Esophagus squamous epithelium (tissue), 4 donors: ENCODE data around the gene PCBP1.

ENCODE experiments used
- POLR2A ChIP-seq, 4 donors: fragments of 450-650 bp; IDR thresholded peaks; one replicate each; pipeline ENCODE4 v1.6.1; 2017; ENCODE audit warnings: antibody characterized with exemption in 4 of 4, mild to moderate bottlenecking in 4 of 4, moderate library complexity in 3 of 4
- TF ChIP-seq, protein P1 (sequence below), 6 experiments: fragments of 450-650 bp in 4 of 6; fragments of 200-600 bp in 2 of 6; sonication (generic) in 2 of 6; IDR thresholded peaks; one replicate each; pipeline ENCODE4 v1.5.1; 2016 to 2019; ENCODE audit warnings: antibody characterized with exemption in 6 of 6, mild to moderate bottlenecking in 4 of 6, moderate library complexity in 4 of 6

DNA sequence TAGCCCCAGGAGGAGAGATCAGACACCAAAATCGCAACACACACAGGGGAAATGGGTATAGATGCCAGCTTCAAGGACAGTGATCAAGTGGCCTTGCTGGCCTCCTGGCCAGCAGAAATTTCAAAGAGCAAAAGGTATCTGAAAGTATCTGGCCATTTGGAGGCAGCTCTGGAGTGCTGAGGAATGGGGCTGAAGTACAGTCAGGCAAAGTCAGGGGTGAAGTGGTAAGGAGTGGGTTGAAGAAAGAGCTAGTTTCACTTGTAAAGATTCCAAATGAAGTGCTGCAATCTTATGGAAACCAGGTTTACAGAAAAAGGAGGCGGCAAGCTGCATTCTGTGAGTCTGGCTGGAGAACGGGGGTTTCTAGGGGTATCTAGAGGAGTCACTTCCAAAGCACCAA, 19.2 kb upstream of the PCBP1 start:
- TF ChIP-seq, protein P1, sequence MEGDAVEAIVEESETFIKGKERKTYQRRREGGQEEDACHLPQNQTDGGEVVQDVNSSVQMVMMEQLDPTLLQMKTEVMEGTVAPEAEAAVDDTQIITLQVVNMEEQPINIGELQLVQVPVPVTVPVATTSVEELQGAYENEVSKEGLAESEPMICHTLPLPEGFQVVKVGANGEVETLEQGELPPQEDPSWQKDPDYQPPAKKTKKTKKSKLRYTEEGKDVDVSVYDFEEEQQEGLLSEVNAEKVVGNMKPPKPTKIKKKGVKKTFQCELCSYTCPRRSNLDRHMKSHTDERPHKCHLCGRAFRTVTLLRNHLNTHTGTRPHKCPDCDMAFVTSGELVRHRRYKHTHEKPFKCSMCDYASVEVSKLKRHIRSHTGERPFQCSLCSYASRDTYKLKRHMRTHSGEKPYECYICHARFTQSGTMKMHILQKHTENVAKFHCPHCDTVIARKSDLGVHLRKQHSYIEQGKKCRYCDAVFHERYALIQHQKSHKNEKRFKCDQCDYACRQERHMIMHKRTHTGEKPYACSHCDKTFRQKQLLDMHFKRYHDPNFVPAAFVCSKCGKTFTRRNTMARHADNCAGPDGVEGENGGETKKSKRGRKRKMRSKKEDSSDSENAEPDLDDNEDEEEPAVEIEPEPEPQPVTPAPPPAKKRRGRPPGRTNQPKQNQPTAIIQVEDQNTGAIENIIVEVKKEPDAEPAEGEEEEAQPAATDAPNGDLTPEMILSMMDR (IDR thresholded peaks at IDR 0.05), result no peak
- no peak for TF ChIP-seq POLR2A (IDR thresholded peaks at IDR 0.05)
